HEK293T (cell line): ENCODE measurements around the gene IFT88.

Experiments used
- BHLHE40 ChIP-seq: fragments of 450-650 bp; IDR thresholded peaks from 2 replicates; pipeline ENCODE4 v1.6.1; 2016; ENCODE audit warnings: mild to moderate bottlenecking, moderate library complexity, borderline replicate concordance
- FOXA1 ChIP-seq: fragments of 450-650 bp; IDR thresholded peaks from 2 replicates; pipeline ENCODE4 v1.6.1; 2016; ENCODE audit warnings: mild to moderate bottlenecking
- FOXK2 ChIP-seq: fragments of 450-650 bp; IDR thresholded peaks from 2 replicates; pipeline ENCODE4 v1.6.1; 2016; ENCODE audit warnings: mild to moderate bottlenecking
- FOXM1 ChIP-seq: fragments of 450-650 bp; IDR thresholded peaks from 2 replicates; pipeline ENCODE4 v1.6.1; 2017; ENCODE audit warnings: mild to moderate bottlenecking, borderline replicate concordance
- HDGF ChIP-seq: fragments of 450-650 bp; IDR thresholded peaks from 2 replicates; pipeline ENCODE4 v1.6.1; 2017; ENCODE audit warnings: antibody characterized with exemption, borderline replicate concordance
- L3MBTL2 ChIP-seq: fragments of 450-650 bp; conservative IDR thresholded peaks from 2 replicates; pipeline ENCODE4 v1.6.1; 2016; ENCODE audit warnings: mild to moderate bottlenecking
- SP1 ChIP-seq: fragments of 450-650 bp; IDR thresholded peaks from 2 replicates; pipeline ENCODE4 v1.6.1; 2017
- SUZ12 ChIP-seq: fragments of 450-650 bp; IDR thresholded peaks from 2 replicates; pipeline ENCODE4 v1.6.1; 2016; ENCODE audit warnings: mild to moderate bottlenecking

DNA sequence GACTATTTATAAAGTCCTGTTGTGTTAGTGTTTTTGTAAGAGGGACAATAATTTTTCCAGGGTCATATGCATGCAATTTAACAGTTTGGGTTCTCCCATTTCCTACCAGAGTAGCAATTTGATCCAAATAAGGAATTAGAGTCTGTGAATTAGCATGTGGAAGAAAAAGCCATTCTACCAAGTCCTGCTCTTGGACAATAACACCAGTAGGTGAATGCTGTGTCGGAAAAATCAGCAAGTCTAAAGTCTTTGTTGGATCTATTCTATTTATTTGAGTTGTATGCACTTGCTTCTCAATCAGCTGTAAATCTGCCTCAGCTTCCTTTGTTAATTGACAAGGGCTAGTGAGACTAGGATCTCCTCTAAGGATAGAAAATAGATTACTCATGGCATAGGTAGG, 115.1 kb downstream of the IFT88 start:
- TF ChIP-seq SP1 (no peak), FOXK2 (no peak), SUZ12 (no peak), FOXA1 (no peak), FOXM1 (no peak), HDGF (no peak), L3MBTL2 (no peak), BHLHE40 (no peak)
